Measurements from ENCODE around the gene PFN1.

PFN1 gene

DNA sequence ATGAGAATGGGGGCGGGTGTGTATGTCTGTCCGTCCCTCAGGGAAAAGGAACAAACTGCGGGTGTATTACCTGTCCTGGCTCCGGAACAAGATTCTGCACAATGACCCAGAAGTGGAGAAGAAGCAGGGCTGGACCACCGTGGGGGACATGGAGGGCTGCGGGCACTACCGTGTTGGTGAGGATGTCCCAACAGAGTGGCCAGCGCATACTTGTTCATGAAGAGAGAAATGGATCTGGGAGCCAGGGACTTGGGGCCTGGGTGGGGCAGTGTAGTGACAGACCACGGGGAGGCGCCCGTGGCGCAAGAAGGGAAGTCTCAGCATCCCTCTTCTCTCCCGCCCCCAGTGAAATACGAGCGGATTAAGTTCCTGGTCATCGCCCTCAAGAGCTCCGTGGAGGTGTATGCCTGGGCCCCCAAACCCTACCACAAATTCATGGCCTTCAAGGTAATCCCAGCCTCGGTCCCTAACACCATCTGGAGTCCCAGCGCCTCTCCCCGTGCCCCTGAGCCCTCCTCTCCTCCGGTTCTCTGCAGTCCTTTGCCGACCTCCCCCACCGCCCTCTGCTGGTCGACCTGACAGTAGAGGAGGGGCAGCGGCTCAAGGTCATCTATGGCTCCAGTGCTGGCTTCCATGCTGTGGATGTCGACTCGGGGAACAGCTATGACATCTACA is 52.5 kb downstream of the PFN1 start:
- no peak for DNase-seq

Data from retina (tissue), 1 donor.